SJSA1 (cell line): Measurements from ENCODE around the gene REPS1. TPM values are rescaled to one million over a fixed set of nuclear protein-coding genes. Genes with fewer than 3 reads are reported as not detected.
A peak's percentile ranks its signal among the peaks of the same experiment; 100 is the strongest.
"Not testable (repeated sequence)": the region's sequence is repeated elsewhere in the genome, so short reads cannot be mapped to it uniquely, and the experiment has no call there.

Experiments
- DNase-seq, 2 experiments: peaks; one replicate each; pipeline ENCODE4 v3.0.0-alpha.2; 2015 to 2020; ENCODE audit warnings: low spot score in 2 of 2, low read depth in 1 of 2
- H3K27ac ChIP-seq: fragments of 250-450 bp; sonication (Bioruptor Pico); 2 replicates; pipeline ENCODE4 v1.5.1; 2020; ENCODE audit warnings: mild to moderate bottlenecking, moderate library complexity
- H3K27me3 ChIP-seq: fragments of 250-450 bp; sonication (Bioruptor Pico); replicated peaks from 2 replicates; pipeline ENCODE4 v1.5.1; 2020; ENCODE audit warnings: mild to moderate bottlenecking, moderate library complexity
- H3K36me3 ChIP-seq: fragments of 250-450 bp; sonication (Bioruptor Pico); 2 replicates; pipeline ENCODE4 v1.5.1; 2020; ENCODE audit warnings: mild to moderate bottlenecking
- H3K4me1 ChIP-seq: fragments of 250-450 bp; sonication (Bioruptor Pico); replicated peaks from 2 replicates; pipeline ENCODE4 v1.6.1; 2021; ENCODE audit warnings: mild to moderate bottlenecking
- H3K4me3 ChIP-seq: fragments of 250-450 bp; sonication (Bioruptor Pico); 2 replicates; pipeline ENCODE4 v1.5.1; 2020; ENCODE audit warnings: mild to moderate bottlenecking
- H3K9me3 ChIP-seq: fragments of 250-450 bp; sonication (Bioruptor Pico); replicated peaks from 2 replicates; pipeline ENCODE4 v1.5.1; 2020; ENCODE audit warnings: mild to moderate bottlenecking
- total RNA-seq: library from RNA; depleted of rRNA; stranded (reverse); fragments of >200 nt; shearing (Covaris generic); gene quantifications from 2 replicates; pipeline ENCODE4 v1.2.3, GENCODE V29; 2014; rRNA removed

The REPS1 gene, protein sequence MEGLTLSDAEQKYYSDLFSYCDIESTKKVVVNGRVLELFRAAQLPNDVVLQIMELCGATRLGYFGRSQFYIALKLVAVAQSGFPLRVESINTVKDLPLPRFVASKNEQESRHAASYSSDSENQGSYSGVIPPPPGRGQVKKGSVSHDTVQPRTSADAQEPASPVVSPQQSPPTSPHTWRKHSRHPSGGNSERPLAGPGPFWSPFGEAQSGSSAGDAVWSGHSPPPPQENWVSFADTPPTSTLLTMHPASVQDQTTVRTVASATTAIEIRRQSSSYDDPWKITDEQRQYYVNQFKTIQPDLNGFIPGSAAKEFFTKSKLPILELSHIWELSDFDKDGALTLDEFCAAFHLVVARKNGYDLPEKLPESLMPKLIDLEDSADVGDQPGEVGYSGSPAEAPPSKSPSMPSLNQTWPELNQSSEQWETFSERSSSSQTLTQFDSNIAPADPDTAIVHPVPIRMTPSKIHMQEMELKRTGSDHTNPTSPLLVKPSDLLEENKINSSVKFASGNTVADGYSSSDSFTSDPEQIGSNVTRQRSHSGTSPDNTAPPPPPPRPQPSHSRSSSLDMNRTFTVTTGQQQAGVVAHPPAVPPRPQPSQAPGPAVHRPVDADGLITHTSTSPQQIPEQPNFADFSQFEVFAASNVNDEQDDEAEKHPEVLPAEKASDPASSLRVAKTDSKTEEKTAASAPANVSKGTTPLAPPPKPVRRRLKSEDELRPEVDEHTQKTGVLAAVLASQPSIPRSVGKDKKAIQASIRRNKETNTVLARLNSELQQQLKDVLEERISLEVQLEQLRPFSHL
- total RNA-seq, result 26.2 and 27.1 TPM in 2 replicates

DNA sequence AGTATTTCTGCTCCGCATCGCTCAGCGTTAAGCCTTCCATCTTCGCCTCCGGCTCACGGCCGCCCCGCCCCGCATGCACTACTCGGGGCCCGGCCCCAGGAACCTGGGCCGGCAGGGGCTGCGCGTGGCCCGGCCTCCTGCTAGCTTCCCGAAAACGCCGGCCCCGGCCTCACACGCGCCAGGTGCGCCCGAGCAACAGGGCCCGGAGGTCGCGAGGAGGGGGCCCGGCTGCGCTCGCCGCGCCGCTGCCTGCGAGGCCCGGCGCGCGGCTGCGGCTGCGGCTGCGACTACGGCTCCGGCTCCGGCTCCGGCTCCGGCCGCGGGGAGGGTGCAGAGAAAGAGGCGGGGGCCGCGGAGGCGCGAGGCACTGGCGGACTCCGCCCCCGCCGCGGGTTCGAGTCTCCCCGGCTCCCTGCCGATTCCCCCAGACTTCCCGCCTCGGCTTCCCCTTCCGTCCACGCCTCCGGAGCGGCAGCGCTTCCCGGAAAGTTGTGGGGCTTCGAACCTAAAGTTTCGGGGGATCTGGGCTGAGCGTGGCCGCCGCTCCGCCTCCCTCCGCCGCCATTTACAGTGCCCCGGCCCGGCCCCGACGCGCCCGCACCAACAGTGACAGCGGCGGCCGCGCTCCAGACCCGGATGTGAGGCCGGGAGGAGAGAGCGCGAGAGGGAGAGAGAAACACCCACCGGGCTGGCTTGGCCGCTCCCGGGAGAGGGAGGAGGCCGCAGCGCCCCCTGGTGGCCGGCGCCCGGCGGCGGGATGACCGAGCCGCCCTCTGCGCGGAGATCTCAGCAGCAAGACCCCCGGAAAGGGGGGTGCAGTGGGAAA, at the start of gene REPS1:
Gene REPS1, minus strand, starts transcription at position 611 of the 826 bp plus-strand sequence. Its CDS starts 571 bp downstream, at position 40.
- Histone ChIP-seq H3K36me3 (peaks cover 8% of the 10 kb centered on the region), H3K4me3 (peak within 1 kb of the TSS; percentile 93), H3K27ac (peak within 1 kb of the TSS; percentile 89), H3K4me1 (peaks cover 21% of the 10 kb centered on the region), H3K9me3 (no peaks in the 10 kb centered on the region), H3K27me3 (no peaks in the 10 kb centered on the region)
- DNase-seq, result peak; percentile 92 to 94

GRCh38 chr6:139037490-139037889, 49.4 kb upstream of the REPS1 start:
- Histone ChIP-seq H3K27ac (no peak overlapping the region), H3K4me3 (no peak overlapping the region), H3K36me3 (peaks cover 16% of the 10 kb centered on the region), H3K4me1 (no peaks in the 10 kb centered on the region), H3K27me3 (no peaks in the 10 kb centered on the region), H3K9me3 (no peaks in the 10 kb centered on the region)
- DNase-seq, result no peak

- Histone ChIP-seq H3K27me3 (no peaks in the 10 kb centered on the region), H3K4me1 (peaks cover 9% of the 10 kb centered on the region; the same call in 1 of the 2 replicates), H3K9me3 (no peaks in the 10 kb centered on the region), H3K4me3 (no peak overlapping the region), H3K36me3 (peaks cover 20% of the 10 kb centered on the region), H3K27ac (no peak overlapping the region)
- DNase-seq, result no peak
Observed at GRCh38 chr6:139030228-139030963, 42.3 kb upstream of the REPS1 start.

DNA sequence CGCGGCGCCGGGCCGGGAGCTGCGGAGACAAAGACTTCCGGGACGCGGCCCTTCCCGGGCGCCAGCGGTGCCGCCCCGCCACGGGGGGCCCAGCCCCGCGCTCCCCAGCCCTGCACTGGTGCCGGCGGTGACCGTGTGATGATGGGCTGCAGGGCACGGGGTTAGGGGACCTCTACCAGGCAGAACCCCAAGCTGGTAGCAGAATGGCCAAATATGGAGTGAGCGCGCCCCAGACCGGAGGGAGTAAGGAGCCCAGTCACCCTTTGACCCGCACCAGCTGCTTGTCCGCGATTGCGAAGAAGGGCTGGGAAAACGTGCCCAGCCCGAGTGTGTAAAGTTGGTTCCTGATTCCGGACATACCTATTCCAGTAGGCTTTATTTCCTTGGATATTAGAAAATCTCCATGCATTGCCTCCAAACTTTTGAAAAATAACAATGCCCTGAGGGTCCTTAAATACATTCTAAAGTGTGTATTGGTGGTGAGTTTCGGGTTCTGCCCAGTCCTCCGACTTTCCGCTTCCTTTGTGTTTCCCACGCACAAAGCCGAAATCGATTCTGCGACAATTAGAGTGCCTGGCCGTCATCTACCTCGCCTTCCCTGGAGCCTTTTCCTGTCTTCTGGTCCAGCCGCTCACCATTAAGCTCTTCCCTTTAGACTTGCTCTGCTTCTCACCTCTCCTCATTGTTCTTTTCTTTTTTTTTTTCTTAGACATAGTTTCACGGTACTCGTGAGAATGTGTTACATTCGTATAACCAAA, 41.6 kb upstream of the REPS1 start:
- Histone ChIP-seq H3K4me1 (peaks cover 9% of the 10 kb centered on the region; the same call in 1 of the 2 replicates), H3K9me3 (no peaks in the 10 kb centered on the region), H3K27ac (peak overlapping the region; percentile 31; the same call in 1 of the 2 replicates), H3K27me3 (no peaks in the 10 kb centered on the region), H3K36me3 (peaks cover 14% of the 10 kb centered on the region), H3K4me3 (peak overlapping the region; percentile 73)
- DNase-seq, result peak in 1 of 2 experiments; percentile 47

DNA sequence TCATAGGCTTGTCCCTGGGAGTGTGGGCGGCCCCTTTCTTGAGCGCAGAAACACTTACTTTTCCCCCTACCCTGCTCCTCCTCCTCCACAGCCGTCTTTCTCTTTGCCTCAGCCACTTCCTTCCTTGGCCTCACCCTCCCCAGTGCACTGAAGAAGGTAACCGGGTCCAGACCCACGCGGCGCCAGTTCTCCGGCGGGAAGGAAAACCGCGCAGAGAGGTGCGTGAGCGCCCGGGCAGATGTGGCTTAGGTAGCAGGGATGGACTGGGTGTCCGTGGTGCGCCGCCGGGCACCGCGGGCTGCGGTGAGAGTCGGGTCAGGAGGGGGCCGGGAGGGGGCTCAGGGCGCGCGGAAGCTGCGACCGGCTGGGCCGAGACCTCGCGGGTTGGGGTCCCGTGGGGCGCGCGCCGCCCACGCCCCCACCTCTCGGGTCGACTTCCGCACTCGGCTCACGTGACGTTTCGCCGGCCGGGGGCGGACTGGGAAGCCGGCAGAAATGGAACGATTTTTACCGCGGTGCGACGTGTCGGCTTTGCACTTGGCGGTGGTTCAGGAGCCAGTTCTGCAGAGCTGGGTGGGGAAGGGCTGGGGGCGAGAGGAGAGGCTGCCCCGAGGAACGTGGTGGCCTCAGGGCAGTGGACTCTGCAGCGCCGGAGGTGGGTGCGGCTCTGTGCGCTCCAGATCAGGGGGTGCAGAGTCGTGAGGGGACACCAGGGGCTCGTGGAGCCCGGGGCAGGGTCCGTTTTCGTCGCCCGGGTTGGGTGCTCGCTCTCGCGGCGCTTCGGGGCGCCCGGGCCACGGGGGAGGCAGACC, 40.8 kb upstream of the REPS1 start, which contains the start of gene ABRACL:
Gene ABRACL, plus strand, starts transcription at position 88 of the 812 bp plus-strand sequence. CDS start 5,416 bp downstream, outside the sequence.
- DNase-seq, result peak; percentile 51 to 54
- H3K27me3 ChIP-seq, result no peaks in the 10 kb centered on the region

GRCh38 chr6:139028215-139028657, 40.2 kb upstream of the REPS1 start:
- Histone ChIP-seq H3K27me3 (no peaks in the 10 kb centered on the region), H3K9me3 (no peaks in the 10 kb centered on the region), H3K36me3 (peaks cover 9% of the 10 kb centered on the region), H3K27ac (no peak overlapping the region), H3K4me3 (peak overlapping the region; percentile 73), H3K4me1 (peaks cover 9% of the 10 kb centered on the region; the same call in 1 of the 2 replicates)
- DNase-seq, result no peak

More for the DNA sequence above, 40.8 kb upstream of the REPS1 start, which contains the start of gene ABRACL:
- Histone ChIP-seq H3K9me3 (no peaks in the 10 kb centered on the region), H3K4me1 (peaks cover 9% of the 10 kb centered on the region; the same call in 1 of the 2 replicates), H3K4me3 (peak within 1 kb of the TSS; percentile 73), H3K36me3 (peaks cover 9% of the 10 kb centered on the region), H3K27ac (peak within 1 kb of the TSS; percentile 31; the same call in 1 of the 2 replicates)

DNA sequence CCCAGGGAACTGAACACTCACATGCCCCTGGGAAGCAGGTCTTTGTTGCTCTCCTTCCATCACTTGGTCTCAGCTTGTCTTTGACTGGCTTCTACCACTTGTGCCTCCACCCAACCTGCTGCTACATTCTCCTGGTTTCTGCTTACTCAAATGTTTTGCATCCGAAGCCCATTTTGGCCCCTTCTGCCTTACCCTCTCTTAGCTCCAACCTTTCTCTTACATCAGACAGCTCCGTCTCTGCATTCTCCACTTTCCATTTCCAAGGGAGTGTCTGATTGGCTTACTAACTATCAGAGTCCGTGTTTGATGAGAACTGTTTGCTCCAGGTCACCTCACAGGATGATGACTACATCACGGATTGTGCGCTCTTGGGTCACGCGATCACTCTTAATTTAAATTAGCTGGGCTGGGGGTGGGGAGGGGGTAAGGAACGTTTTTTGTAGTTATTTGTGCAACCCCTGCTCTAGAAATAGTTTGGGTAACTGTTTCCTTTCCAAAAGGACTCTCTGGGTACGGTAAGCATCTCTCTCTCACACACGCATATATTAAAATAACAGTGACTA, 39.6 kb upstream of the REPS1 start:
- Histone ChIP-seq H3K4me1 (peaks cover 9% of the 10 kb centered on the region; the same call in 1 of the 2 replicates), H3K36me3 (peaks cover 9% of the 10 kb centered on the region), H3K9me3 (no peaks in the 10 kb centered on the region), H3K27ac (no peak overlapping the region), H3K4me3 (no peak overlapping the region; the same call in 1 of the 2 replicates), H3K27me3 (no peaks in the 10 kb centered on the region)
- DNase-seq, result no peak

DNA sequence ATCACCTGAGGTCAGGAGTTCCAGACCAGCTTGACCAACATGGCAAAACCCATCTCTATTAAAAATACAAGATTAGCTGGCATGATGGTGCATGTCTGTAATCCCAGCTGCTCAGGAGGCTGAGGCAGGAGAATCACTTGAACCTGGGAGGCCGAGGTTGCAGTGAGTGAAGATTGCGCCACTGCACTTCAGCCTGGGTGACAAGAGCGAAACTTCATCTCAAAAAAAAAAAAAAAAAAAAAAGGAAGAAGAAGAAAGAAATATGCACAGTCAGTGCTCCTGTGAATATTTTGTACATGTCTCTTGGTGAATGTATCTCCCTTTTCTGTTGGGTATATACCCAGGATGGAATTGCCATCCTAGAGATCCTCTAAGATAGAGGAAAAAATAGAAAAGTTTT, 37.4 kb upstream of the REPS1 start:
- not testable (repeated sequence) for H3K27ac ChIP-seq

GRCh38 chr6:139020689-139021088, 32.6 kb upstream of the REPS1 start:
- H3K27ac ChIP-seq, result no peak overlapping the region
- no peaks in the 10 kb centered on the region for H3K4me1 ChIP-seq
- peaks cover 5% of the 10 kb centered on the region; the same call in 1 of the 2 replicates for H3K27me3 ChIP-seq
- DNase-seq, result no peak
- no peaks in the 10 kb centered on the region for H3K9me3 ChIP-seq
- no peaks in the 10 kb centered on the region for H3K36me3 ChIP-seq
- no peak overlapping the region for H3K4me3 ChIP-seq

More for the DNA sequence above, 37.4 kb upstream of the REPS1 start:
- H3K27me3 ChIP-seq, H3K9me3 ChIP-seq, H3K4me1 ChIP-seq, H3K4me3 ChIP-seq, DNase-seq, H3K36me3 ChIP-seq: not testable (repeated sequence)

DNA sequence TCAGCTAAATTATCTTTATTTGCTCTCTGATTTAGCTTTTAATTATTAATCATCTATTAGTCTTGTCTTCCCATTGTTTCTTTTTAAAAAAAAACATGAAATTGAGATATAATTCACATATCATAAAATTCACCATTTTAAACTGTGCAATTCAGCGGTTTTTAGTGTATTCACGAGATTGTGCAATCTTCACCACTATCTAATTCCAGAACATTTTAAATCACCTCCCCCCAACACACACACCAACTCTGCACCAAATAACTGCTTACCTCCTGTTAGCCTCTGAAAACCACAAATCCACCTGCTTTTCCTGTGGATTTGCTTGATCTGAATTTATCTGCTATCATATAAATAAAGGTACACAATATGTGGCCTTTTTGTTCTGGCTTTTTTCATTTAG, 31.7 kb upstream of the REPS1 start:
- Histone ChIP-seq H3K9me3 (no peaks in the 10 kb centered on the region), H3K4me1 (no peaks in the 10 kb centered on the region), H3K27me3 (peaks cover 5% of the 10 kb centered on the region; the same call in 1 of the 2 replicates), H3K4me3 (no peak overlapping the region), H3K27ac (no peak overlapping the region), H3K36me3 (no peaks in the 10 kb centered on the region)
- DNase-seq, result no peak

DNA sequence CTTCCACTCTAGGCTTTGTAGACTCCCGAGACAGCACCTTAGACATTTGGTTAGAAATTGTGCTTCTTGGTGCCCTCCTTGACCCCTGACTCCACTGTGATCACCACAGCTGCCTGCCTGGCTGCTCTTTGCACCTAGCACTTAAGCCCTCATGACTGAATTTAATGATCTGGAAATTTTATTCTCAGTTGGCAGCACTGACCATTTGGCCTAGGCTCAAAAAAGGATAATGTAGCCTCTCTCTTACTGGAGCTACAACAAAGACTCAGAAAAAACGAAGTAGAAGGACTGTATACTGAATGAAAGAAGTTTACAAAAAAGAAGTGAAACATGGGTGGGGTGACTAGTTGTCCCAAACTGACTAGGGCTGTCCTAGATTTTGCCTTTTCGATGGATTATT, 29.2 kb upstream of the REPS1 start:
- no peak overlapping the region for H3K27ac ChIP-seq
- DNase-seq, result no peak
- H3K9me3 ChIP-seq, result no peaks in the 10 kb centered on the region

More for the DNA sequence above, 29.2 kb upstream of the REPS1 start:
- Histone ChIP-seq H3K4me1 (no peaks in the 10 kb centered on the region), H3K27me3 (peaks cover 11% of the 10 kb centered on the region), H3K4me3 (no peak overlapping the region), H3K36me3 (no peaks in the 10 kb centered on the region)
